ENCODE data around the gene NRG4. TPM values are rescaled to one million over a fixed set of nuclear protein-coding genes. Genes with fewer than 3 reads are reported as not detected.
A peak's percentile ranks its signal among the peaks of the same experiment; 100 is the strongest.

NRG4 gene
- total RNA-seq (0.35 TPM), polyA plus RNA-seq (ENCODE audit: insufficient read depth, low read depth, low replicate concordance) (1.5 TPM)
- long read RNA-seq, donor 1: 0 reads
- long read RNA-seq, donor 2, partial matches to known transcripts: 8 of 8 reads
- long read RNA-seq, donor 2, other reads (novel, unspliced or antisense): 0 of 8 reads
- long read RNA-seq, donor 3: 0 reads
- long read RNA-seq, donor 4: 0 reads
- long read RNA-seq, donor 5: 0 reads
- long read RNA-seq, donor 6: 0 reads
- long read RNA-seq, donor 7: 0 reads
- long read RNA-seq, donor 8: 0 reads
- long read RNA-seq, donor 9: 0 reads
- long read RNA-seq, donor 10: 0 reads

- TF ChIP-seq CTCF (IDR thresholded peaks at IDR 0.05; ENCODE audit: borderline replicate concordance, extremely low read depth, insufficient read depth): no peak
- no peak for FAIRE-seq
- Histone ChIP-seq H3K9me3 (ENCODE audit: control insufficient read depth in 2 of 3, insufficient read depth in 1 of 3, low read length in 3 of 3) (no peaks in the 10 kb centered on the region), H3K9ac (ENCODE audit: low read length in 3 of 3) (no peak within 1 kb of the TSS), H3K27me3 (ENCODE audit: control insufficient read depth, insufficient read depth, low read length) (no peaks in the 10 kb centered on the region), H3K4me1 (ENCODE audit: control insufficient read depth in 2 of 3, insufficient read depth in 2 of 3, low read depth in 1 of 3, low read length in 3 of 3) (no peaks in the 10 kb centered on the region), H3K27ac (ENCODE audit: low read depth in 2 of 2, low read length in 2 of 2) (no peak within 1 kb of the TSS), H3K36me3 (ENCODE audit: control insufficient read depth in 2 of 3, insufficient read depth in 3 of 3, low read length in 3 of 3) (no peaks in the 10 kb centered on the region), H3K4me3 (ENCODE audit: low read length in 3 of 3) (peak within 1 kb of the TSS in 2 of 3 donors; percentile 4 to 32)
- intact Hi-C loops (cut with DNase I): no loop called here
- DNase-seq: peak in 2 of 5 donors; percentile 9 to 22
Observed at GRCh38 chr15:76011627-76012551, at the start of gene NRG4. Gene NRG4, minus strand, starts transcription at chr15:76012424. Its CDS starts 1,194 bp downstream, at chr15:76011230.

DNA sequence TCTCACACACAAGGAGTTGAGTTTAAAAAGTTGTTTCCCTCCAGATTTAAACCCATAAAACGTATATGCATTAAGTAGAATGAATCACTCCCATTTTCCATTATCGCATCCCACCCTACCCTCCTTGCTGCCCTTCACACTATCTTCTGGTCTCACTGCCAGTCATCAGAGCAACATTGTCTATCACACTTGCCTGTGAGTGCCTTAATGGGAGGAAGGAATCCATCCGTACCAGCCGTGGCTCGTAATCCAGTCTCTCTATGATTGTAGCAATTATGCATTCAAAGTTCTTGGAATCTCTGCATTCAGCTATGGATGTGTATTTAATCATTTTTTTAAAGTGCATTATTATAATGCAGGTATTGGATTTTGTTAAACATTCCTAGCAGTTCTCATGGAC lies 49.5 kb upstream of the NRG4 start:
- DNase-seq (no peak), FAIRE-seq (no peak)
- Histone ChIP-seq H3K4me3 (ENCODE audit: low read length in 3 of 3) (no peak overlapping the region), H3K27me3 (ENCODE audit: control insufficient read depth, insufficient read depth, low read length) (peaks cover 3% of the 10 kb centered on the region), H3K4me1 (ENCODE audit: control insufficient read depth in 2 of 3, insufficient read depth in 2 of 3, low read depth in 1 of 3, low read length in 3 of 3) (peaks cover 3 to 7% (median 4%) of the 10 kb centered on the region in 3 donors), H3K27ac (ENCODE audit: low read depth in 2 of 2, low read length in 2 of 2) (no peak overlapping the region), H3K9ac (ENCODE audit: low read length in 3 of 3) (no peak overlapping the region), H3K9me3 (ENCODE audit: control insufficient read depth in 2 of 3, insufficient read depth in 1 of 3, low read length in 3 of 3) (no peaks in the 10 kb centered on the region), H3K36me3 (ENCODE audit: control insufficient read depth in 2 of 3, insufficient read depth in 3 of 3, low read length in 3 of 3) (no peaks in the 10 kb centered on the region)
- intact Hi-C loops (cut with DNase I): no loop called here
- no peak for TF ChIP-seq CTCF (IDR thresholded peaks at IDR 0.05; ENCODE audit: borderline replicate concordance, extremely low read depth, insufficient read depth)

DNA sequence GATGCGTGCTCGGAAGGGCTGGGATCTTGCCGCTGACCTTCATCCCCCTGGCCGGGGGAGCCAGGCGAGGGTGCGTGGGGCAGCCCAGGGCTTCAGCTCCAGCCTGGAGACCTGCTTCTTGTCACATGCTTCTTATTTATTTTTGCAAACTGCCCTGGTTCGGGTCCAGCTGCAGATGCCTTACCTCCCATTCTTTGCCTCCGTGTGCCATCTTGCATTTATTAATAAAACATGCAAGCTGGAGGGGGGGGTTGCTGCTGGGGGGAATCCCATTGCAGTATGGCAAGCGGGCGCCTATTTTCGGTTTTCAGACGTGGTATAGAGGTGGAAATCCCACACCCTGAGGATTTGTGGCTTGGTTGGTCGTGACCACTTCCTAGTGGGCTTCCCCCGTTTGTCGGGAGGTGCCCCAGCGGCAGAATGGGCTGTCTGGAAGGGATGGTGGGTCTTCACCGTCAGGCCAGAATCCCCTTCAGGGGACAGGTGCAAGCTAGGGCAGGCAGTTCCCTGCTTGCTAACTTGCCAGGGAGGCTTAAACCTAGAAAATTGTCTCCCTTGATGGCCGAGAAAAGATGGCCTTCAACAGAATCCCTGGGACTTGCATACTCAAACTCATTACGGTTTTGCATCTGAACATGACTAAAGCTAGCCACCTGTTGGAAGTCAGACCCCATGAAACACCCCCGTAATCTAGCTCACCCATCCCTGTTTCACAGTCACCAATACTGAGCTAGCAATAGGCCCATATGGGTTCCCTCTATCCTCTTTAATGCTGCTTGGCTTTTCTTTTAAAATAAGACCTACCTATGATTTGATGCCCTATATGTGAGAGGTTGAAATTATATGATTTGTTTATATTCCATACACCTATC lies 48.1 kb upstream of the NRG4 start:
- no peak overlapping the region for H3K27ac ChIP-seq (ENCODE audit: low read depth in 2 of 2, low read length in 2 of 2)
- intact Hi-C loops (cut with DNase I): no loop called here
- no peaks in the 10 kb centered on the region for H3K9me3 ChIP-seq (ENCODE audit: control insufficient read depth in 2 of 3, insufficient read depth in 1 of 3, low read length in 3 of 3)
- peak overlapping the region; percentile 51 to 68 (median 58) for H3K4me3 ChIP-seq (ENCODE audit: low read length in 3 of 3)
- DNase-seq (no peak), FAIRE-seq (no peak)
- peak overlapping the region; percentile 23 to 30 (median 28) for H3K9ac ChIP-seq (ENCODE audit: low read length in 3 of 3)
- no peak for TF ChIP-seq CTCF (IDR thresholded peaks at IDR 0.05; ENCODE audit: borderline replicate concordance, extremely low read depth, insufficient read depth)
- no peaks in the 10 kb centered on the region for H3K36me3 ChIP-seq (ENCODE audit: control insufficient read depth in 2 of 3, insufficient read depth in 3 of 3, low read length in 3 of 3)
- peaks cover 3 to 7% (median 4%) of the 10 kb centered on the region in 3 donors for H3K4me1 ChIP-seq (ENCODE audit: control insufficient read depth in 2 of 3, insufficient read depth in 2 of 3, low read depth in 1 of 3, low read length in 3 of 3)
- peaks cover 3% of the 10 kb centered on the region for H3K27me3 ChIP-seq (ENCODE audit: control insufficient read depth, insufficient read depth, low read length)
